Smooth muscle cell (in vitro differentiated cells): ENCODE results near the gene EPS8L3. TPM values are rescaled to one million over a fixed set of nuclear protein-coding genes. Genes with fewer than 3 reads are reported as not detected.
"Not testable (repeated sequence)": the region's sequence is repeated elsewhere in the genome, so short reads cannot be mapped to it uniquely, and the experiment has no call there.

ENCODE experiments used
- DNase-seq: peaks from one replicate; lab custom pipeline; 2025; ENCODE audit not compliant: unreplicated experiment; lab: John Stamatoyannopoulos, UW
- H2AFZ ChIP-seq: fragments of 200-600 bp; sonication (generic); 2 replicates; pipeline ENCODE4 v1.6.0; 2016; ENCODE audit warnings: antibody characterized with exemption, low read depth, mild to moderate bottlenecking
- H3F3A ChIP-seq: fragments of 200-600 bp; sonication (generic); 2 replicates; pipeline ENCODE4 v1.6.0; 2017; ENCODE audit warnings: antibody characterized with exemption, low read depth
- H3K27ac ChIP-seq: fragments of 200-600 bp; sonication (generic); 2 replicates; pipeline ENCODE4 v1.5.1; 2016; ENCODE audit warnings: low read depth, mild to moderate bottlenecking
- H3K27me3 ChIP-seq: fragments of 200-600 bp; sonication (generic); 2 replicates; pipeline ENCODE4 v1.6.1; 2016; ENCODE audit warnings: low read depth, mild to moderate bottlenecking
- H3K36me3 ChIP-seq: fragments of 200-600 bp; sonication (generic); 2 replicates; pipeline ENCODE4 v1.5.1; 2016; ENCODE audit warnings: low read depth
- H3K4me1 ChIP-seq: fragments of 200-600 bp; sonication (generic); 2 replicates; pipeline ENCODE4 v1.5.1; 2016; ENCODE audit warnings: low read depth
- H3K4me2 ChIP-seq: fragments of 200-600 bp; sonication (generic); 2 replicates; pipeline ENCODE4 v1.6.0; 2016; ENCODE audit warnings: mild to moderate bottlenecking
- H3K4me3 ChIP-seq: fragments of 200-600 bp; sonication (generic); 2 replicates; pipeline ENCODE4 v1.5.1; 2016; ENCODE audit warnings: mild to moderate bottlenecking
- H3K79me2 ChIP-seq: fragments of 200-600 bp; sonication (generic); 2 replicates; pipeline ENCODE4 v1.6.0; 2016; ENCODE audit warnings: low read depth, mild to moderate bottlenecking
- H3K9ac ChIP-seq: fragments of 200-600 bp; sonication (generic); 2 replicates; pipeline ENCODE4 v1.6.0; 2016; ENCODE audit warnings: low read depth
- H3K9me3 ChIP-seq: fragments of 200-600 bp; sonication (generic); replicated peaks from 2 replicates; pipeline ENCODE4 v1.5.1; 2016; ENCODE audit warnings: low read depth
- H4K20me1 ChIP-seq: fragments of 200-600 bp; sonication (generic); 2 replicates; pipeline ENCODE4 v1.6.0; 2016; ENCODE audit warnings: low read depth
- WGBS: methylation state at CpG from one replicate; pipeline ENCODE4 v1.1.7; 2016; ENCODE audit warnings: low lambda C conversion rate; 5-methylcytosine and 5-hydroxymethylcytosine counted together
- polyA plus RNA-seq: library from polyadenylated mRNA; unstranded; fragments of >200 nt; fragmentation: Nextera tagmentation; extraction: Ambion mirVana; gene quantifications from 2 replicates; pipeline ENCODE4 v1.2.1, GENCODE V29; 2016
- total RNA-seq: library from RNA; depleted of rRNA; stranded (reverse); fragments of >200 nt; gene quantifications from 2 replicates; pipeline ENCODE4 v1.2.3, GENCODE V29; 2014
- TF ChIP-seq, protein P1 (sequence below): fragments of 200-600 bp; sonication (generic); IDR thresholded peaks from 2 replicates; pipeline ENCODE4 v1.5.1; 2017; ENCODE audit warnings: borderline replicate concordance, mild to moderate bottlenecking, antibody characterized with exemption; ENCODE audit not compliant: insufficient read depth, poor library complexity, severe bottlenecking

Gene EPS8L3
- total and polyA plus RNA-seq, 2 experiments from 2014 or later, result not detected

DNA sequence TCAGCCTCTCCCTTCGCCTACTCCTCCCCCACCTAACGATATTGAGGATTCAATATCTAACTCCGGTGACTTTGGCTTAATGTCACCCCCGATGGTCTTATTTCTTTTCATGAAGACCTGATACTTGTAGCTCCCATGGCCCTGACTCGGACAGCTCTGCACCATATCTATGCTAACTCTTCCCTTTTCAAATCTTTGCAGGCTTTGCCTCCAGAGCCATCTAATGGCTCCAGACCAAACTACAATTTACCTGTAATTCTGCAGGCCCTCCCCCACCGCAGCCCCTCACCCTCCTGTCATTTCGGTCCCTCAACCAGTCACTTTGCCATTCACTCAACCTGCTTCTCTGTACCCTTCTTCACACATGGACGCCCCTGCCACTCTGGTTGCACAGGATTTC, 59.5 kb downstream of the EPS8L3 start:
- Histone ChIP-seq H3K4me3 (no peak overlapping the region), H3F3A (no peaks in the 10 kb centered on the region)

DNA sequence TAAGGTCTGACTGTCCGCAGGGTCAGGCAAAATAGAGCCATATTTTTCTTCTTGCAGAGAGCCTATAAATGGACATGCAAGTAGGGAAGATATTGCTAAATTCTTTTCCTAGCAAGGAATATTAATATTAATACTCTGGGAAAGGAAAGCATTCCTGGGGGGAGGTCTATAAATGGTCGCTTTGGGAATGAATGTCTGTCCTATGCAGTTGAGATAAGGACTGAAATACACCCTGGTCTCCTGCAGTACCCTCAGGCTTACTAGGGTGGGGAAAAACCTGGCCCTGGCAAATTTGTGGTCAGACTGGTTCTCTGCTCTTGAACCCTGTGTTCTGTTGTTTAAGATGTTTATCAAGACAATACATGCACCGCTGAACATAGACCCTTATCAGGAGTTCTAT, 60.8 kb downstream of the EPS8L3 start:
- WGBS, result 97% methylated on average over 3 of the region's 3 CpGs

More for the DNA sequence above, 59.5 kb downstream of the EPS8L3 start:
- H3K4me1 ChIP-seq, result no peaks in the 10 kb centered on the region
- H3K4me2 ChIP-seq, result no peak overlapping the region
- H3K9me3 ChIP-seq, result no peaks in the 10 kb centered on the region
- H3K79me2 ChIP-seq, result no peaks in the 10 kb centered on the region
- TF ChIP-seq, protein P1, sequence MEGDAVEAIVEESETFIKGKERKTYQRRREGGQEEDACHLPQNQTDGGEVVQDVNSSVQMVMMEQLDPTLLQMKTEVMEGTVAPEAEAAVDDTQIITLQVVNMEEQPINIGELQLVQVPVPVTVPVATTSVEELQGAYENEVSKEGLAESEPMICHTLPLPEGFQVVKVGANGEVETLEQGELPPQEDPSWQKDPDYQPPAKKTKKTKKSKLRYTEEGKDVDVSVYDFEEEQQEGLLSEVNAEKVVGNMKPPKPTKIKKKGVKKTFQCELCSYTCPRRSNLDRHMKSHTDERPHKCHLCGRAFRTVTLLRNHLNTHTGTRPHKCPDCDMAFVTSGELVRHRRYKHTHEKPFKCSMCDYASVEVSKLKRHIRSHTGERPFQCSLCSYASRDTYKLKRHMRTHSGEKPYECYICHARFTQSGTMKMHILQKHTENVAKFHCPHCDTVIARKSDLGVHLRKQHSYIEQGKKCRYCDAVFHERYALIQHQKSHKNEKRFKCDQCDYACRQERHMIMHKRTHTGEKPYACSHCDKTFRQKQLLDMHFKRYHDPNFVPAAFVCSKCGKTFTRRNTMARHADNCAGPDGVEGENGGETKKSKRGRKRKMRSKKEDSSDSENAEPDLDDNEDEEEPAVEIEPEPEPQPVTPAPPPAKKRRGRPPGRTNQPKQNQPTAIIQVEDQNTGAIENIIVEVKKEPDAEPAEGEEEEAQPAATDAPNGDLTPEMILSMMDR, result no peak
- DNase-seq, result no peak
- H3K27ac ChIP-seq, result no peak overlapping the region
- no peak overlapping the region for H2AFZ ChIP-seq
- H3K9ac ChIP-seq, result no peak overlapping the region
- 86% methylated on average over 8 of the region's 8 CpGs for WGBS
- no peaks in the 10 kb centered on the region for H3K27me3 ChIP-seq
- H3K36me3 ChIP-seq, result no peaks in the 10 kb centered on the region
- no peaks in the 10 kb centered on the region for H4K20me1 ChIP-seq

More for the DNA sequence above, 60.8 kb downstream of the EPS8L3 start:
- not testable (repeated sequence) for H3K4me2 ChIP-seq, H3K27me3 ChIP-seq, H3K4me3 ChIP-seq, H3F3A ChIP-seq, H3K9ac ChIP-seq, H2AFZ ChIP-seq, H3K79me2 ChIP-seq, H3K4me1 ChIP-seq, H3K9me3 ChIP-seq, DNase-seq, H3K27ac ChIP-seq, H4K20me1 ChIP-seq, H3K36me3 ChIP-seq

Other genes with a start within 250 kb of the EPS8L3 start
- not detected in 2 replicates for gene GPR61, start 224.1 kb downstream of the EPS8L3 start, total RNA-seq
- 0.37 TPM in 1 of 2 replicates, not detected in the other for gene GPR61, start 224.1 kb downstream of the EPS8L3 start, polyA plus RNA-seq
- 15.4 and 19.0 TPM in 2 replicates for gene GNAI3, start 215.3 kb downstream of the EPS8L3 start, total RNA-seq
- gene GNAI3, start 215.3 kb downstream of the EPS8L3 start, polyA plus RNA-seq, result 11.4 and 13.0 TPM in 2 replicates
- not detected in 2 replicates for gene GNAT2, start 144.3 kb downstream of the EPS8L3 start, total RNA-seq
- gene GNAT2, start 144.3 kb downstream of the EPS8L3 start, polyA plus RNA-seq, result not detected in 2 replicates
- 57.4 and 69.2 TPM in 2 replicates for gene AMPD2, start 144.1 kb downstream of the EPS8L3 start, total RNA-seq
- 104 and 122 TPM in 2 replicates for gene AMPD2, start 144.1 kb downstream of the EPS8L3 start, polyA plus RNA-seq
- 23.2 and 25.8 TPM in 2 replicates for gene GSTM4, start 107.8 kb downstream of the EPS8L3 start, total RNA-seq
- gene GSTM4, start 107.8 kb downstream of the EPS8L3 start, polyA plus RNA-seq, result 32.8 and 34.4 TPM in 2 replicates
- gene GSTM2, start 95.9 kb downstream of the EPS8L3 start, total RNA-seq, result 29.2 and 30.3 TPM in 2 replicates
- gene GSTM2, start 95.9 kb downstream of the EPS8L3 start, polyA plus RNA-seq, result 41.2 and 43.8 TPM in 2 replicates
- gene GSTM1, start 76.1 kb downstream of the EPS8L3 start, total RNA-seq, result 15.9 and 20.9 TPM in 2 replicates
- gene GSTM1, start 76.1 kb downstream of the EPS8L3 start, polyA plus RNA-seq, result 31.4 and 46.3 TPM in 2 replicates
- not detected in 2 replicates for gene GSTM5, start 51.7 kb downstream of the EPS8L3 start, total RNA-seq
- gene GSTM5, start 51.7 kb downstream of the EPS8L3 start, polyA plus RNA-seq, result 0.17 and 0.87 TPM in 2 replicates
- gene GSTM3, start 22.9 kb downstream of the EPS8L3 start, total RNA-seq, result 117 and 153 TPM in 2 replicates
- 211 and 218 TPM in 2 replicates for gene GSTM3, start 22.9 kb downstream of the EPS8L3 start, polyA plus RNA-seq
- 30.9 and 43.4 TPM in 2 replicates for gene CSF1, start 146.9 kb upstream of the EPS8L3 start, total RNA-seq
- gene CSF1, start 146.9 kb upstream of the EPS8L3 start, polyA plus RNA-seq, result 17.1 and 22.4 TPM in 2 replicates
- 77.3 and 79.5 TPM in 2 replicates for gene AHCYL1, start 220.8 kb upstream of the EPS8L3 start, total RNA-seq
- gene AHCYL1, start 220.8 kb upstream of the EPS8L3 start, polyA plus RNA-seq, result 115 and 144 TPM in 2 replicates